Measurements from ENCODE around the gene COL17A1.

DNA sequence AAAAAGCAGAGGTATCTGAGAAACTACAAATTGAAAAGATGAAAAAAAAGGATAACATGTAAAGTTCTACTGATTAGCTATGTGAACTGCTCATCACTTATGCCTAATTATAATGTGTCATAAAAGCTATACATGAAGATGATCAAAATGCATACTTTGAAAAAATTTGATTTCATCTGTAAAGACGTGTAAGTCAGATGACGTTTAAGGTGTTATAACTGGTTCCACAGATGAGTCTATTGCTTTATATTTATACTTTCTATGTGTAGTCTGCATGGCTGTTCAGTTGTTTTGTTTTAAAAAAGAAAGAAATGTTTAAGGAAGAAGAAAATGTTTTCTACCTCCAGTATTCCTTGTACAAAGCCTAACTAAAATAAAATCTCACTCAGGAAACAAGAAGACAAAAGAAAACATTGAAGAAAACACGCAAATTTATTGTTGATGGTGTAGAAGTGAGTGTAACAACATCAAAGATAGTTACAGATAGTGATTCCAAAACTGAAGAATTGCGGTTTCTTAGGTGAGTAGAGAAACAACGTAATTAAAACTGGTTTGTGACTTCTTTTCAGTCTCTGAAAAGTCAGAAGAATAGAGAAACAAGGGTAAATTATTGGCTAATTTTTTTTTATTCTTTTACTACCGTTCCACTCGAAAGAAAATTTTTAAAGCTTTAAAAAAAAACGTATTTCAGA, 80.4 kb downstream of the COL17A1 start:
- TF ChIP-seq, protein P1, sequence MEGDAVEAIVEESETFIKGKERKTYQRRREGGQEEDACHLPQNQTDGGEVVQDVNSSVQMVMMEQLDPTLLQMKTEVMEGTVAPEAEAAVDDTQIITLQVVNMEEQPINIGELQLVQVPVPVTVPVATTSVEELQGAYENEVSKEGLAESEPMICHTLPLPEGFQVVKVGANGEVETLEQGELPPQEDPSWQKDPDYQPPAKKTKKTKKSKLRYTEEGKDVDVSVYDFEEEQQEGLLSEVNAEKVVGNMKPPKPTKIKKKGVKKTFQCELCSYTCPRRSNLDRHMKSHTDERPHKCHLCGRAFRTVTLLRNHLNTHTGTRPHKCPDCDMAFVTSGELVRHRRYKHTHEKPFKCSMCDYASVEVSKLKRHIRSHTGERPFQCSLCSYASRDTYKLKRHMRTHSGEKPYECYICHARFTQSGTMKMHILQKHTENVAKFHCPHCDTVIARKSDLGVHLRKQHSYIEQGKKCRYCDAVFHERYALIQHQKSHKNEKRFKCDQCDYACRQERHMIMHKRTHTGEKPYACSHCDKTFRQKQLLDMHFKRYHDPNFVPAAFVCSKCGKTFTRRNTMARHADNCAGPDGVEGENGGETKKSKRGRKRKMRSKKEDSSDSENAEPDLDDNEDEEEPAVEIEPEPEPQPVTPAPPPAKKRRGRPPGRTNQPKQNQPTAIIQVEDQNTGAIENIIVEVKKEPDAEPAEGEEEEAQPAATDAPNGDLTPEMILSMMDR (IDR thresholded peaks at IDR 0.05; ENCODE audit: borderline replicate concordance, extremely low read depth, low read length, poor library complexity, severe bottlenecking): no peak
- no peak for TF ChIP-seq EZH2 (IDR thresholded peaks at IDR 0.05; ENCODE audit: borderline replicate concordance, low read depth, low read length, severe bottlenecking)

Data from DND-41 (cell line).